A549 treated with ZK216348 at 1 μM for 4 hours (cell line): ENCODE results near the gene PRPF18. TPM values are rescaled to one million over a fixed set of nuclear protein-coding genes. Genes with fewer than 3 reads are reported as not detected.

Experiments
- total RNA-seq: library from RNA; stranded (reverse); fragments of 200-300 nt; extraction: Qiagen RNA extraction; gene quantifications from 5 replicates; pipeline ENCODE4 v1.2.3, GENCODE V29; 2022; ENCODE audit warnings: low read depth

The PRPF18 gene
- 19.1 to 31.2 TPM (median 20.3 TPM) in 5 replicates for total RNA-seq

DNA sequence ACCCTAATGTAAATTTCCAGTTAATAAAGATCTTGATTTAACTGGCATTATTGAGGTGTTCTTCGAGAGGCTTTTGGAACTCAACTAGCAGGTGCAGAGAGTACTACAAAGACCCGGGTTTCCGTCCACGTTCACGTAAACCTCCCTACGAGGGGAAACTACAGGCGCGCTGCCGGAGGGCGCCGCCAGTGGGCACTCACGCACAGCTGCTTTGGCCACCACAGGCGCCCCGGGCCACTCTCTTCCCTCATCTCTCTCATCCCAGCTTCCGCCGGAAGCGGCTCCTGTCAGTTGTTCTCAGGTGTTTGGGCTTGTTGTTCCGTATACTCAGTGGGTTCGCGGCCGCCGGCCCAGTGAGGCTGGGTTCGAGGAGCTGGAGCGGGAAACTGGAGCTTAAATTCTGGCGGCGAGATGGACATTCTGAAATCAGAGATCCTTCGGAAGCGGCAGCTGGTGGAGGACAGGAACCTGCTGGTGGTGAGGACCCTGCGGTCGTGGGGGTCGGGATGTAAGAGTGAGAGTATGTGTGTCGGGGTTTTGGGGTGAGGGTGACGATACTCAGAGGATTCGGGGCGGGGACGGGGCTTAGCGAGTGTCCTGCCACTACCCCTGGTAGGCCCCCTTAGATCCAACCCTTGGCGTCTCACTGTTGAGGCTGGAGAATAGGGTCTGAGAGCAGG is at the start of gene PRPF18:
Gene PRPF18 (plus strand): TSS at position 290 of the 680 bp plus-strand sequence. CDS start 122 bp downstream, at position 412.

Other genes starting within 250 kb of the PRPF18 start
- 58.4 to 72.0 TPM (median 66.7 TPM) in 5 replicates for gene SEPHS1, start 238.7 kb upstream of the PRPF18 start, total RNA-seq
- gene BEND7, start 58.0 kb upstream of the PRPF18 start, total RNA-seq = 9.5 to 14.3 TPM (median 10.6 TPM) in 5 replicates